SK-N-SH treated with all-trans-retinoic acid at 6 μM for 48 hours (cell line): Measurements from ENCODE around the gene ECEL1.

Experiments used
- ATAC-seq: fragments of 200-7000 bp; cut with Tn5 transposase; 3 replicates; pipeline ENCODE4 v1.9.1; 2020; ENCODE audit warnings: mild to moderate bottlenecking, moderate library complexity
- ARNTL ChIP-seq: fragments of 450-650 bp; formaldehyde crosslinking; IDR thresholded peaks from 2 replicates; pipeline ENCODE4 v1.5.0; 2020; ENCODE audit warnings: low read depth, mild to moderate bottlenecking, moderate library complexity, borderline replicate concordance
- BACH2 ChIP-seq: fragments of 250-450 bp; sonication (Bioruptor Pico); IDR thresholded peaks from 2 replicates; pipeline ENCODE4 v1.9.0; 2021; ENCODE audit warnings: mild to moderate bottlenecking, borderline replicate concordance
- CREB5 ChIP-seq: fragments of 250-450 bp; sonication (Bioruptor Pico); IDR thresholded peaks from 2 replicates; pipeline ENCODE4 v1.5.1; 2020; ENCODE audit warnings: low read depth, mild to moderate bottlenecking, moderate library complexity
- CSRNP3 ChIP-seq: fragments of 250-450 bp; sonication (Bioruptor Pico); IDR thresholded peaks from 2 replicates; pipeline ENCODE4 v1.5.1; 2021; ENCODE audit warnings: mild to moderate bottlenecking, moderate library complexity
- ESRRG ChIP-seq: fragments of 250-450 bp; sonication (Bioruptor Pico); IDR thresholded peaks from 2 replicates; pipeline ENCODE4 v1.6.1; 2021; ENCODE audit warnings: mild to moderate bottlenecking
- GLIS3 ChIP-seq: fragments of 250-450 bp; sonication (Bioruptor Pico); IDR thresholded peaks from 2 replicates; pipeline ENCODE4 v1.5.0; 2020; ENCODE audit warnings: mild to moderate bottlenecking, moderate library complexity
- ISL1 ChIP-seq: fragments of 250-450 bp; sonication (Bioruptor Pico); IDR thresholded peaks from 2 replicates; pipeline ENCODE4 v2.1.2; 2022; ENCODE audit warnings: mild to moderate bottlenecking, moderate library complexity
- OSR1 ChIP-seq: fragments of 250-450 bp; sonication (Bioruptor Pico); IDR thresholded peaks from 2 replicates; pipeline ENCODE4 v1.8.0; 2022; ENCODE audit warnings: moderate library complexity, mild to moderate bottlenecking, inconsistent platforms
- PATZ1 ChIP-seq: fragments of 250-450 bp; sonication (Bioruptor Pico); IDR thresholded peaks from 2 replicates; pipeline ENCODE4 v1.8.0; 2020; ENCODE audit warnings: mild to moderate bottlenecking, moderate library complexity, borderline replicate concordance
- POU6F1 ChIP-seq: fragments of 250-450 bp; sonication (Bioruptor Pico); IDR thresholded peaks from 2 replicates; pipeline ENCODE4 v1.8.0; 2021; ENCODE audit warnings: low read depth, mild to moderate bottlenecking, moderate library complexity, borderline replicate concordance
- PPARA ChIP-seq: fragments of 250-450 bp; sonication (Bioruptor Pico); IDR thresholded peaks from 2 replicates; pipeline ENCODE4 v1.5.0; 2020; ENCODE audit warnings: mild to moderate bottlenecking, borderline replicate concordance
- RARB ChIP-seq: fragments of 250-450 bp; sonication (Bioruptor Pico); IDR thresholded peaks from 2 replicates; pipeline ENCODE4 v1.8.0; 2021; ENCODE audit warnings: mild to moderate bottlenecking, moderate library complexity
- SNAI2 ChIP-seq: fragments of 250-450 bp; sonication (Bioruptor Pico); IDR thresholded peaks from 2 replicates; pipeline ENCODE4 v1.5.0; 2020; ENCODE audit warnings: mild to moderate bottlenecking, moderate library complexity
- TCF4 ChIP-seq: fragments of 250-450 bp; sonication (Bioruptor Pico); IDR thresholded peaks from 2 replicates; pipeline ENCODE4 v1.8.0; 2021; ENCODE audit warnings: mild to moderate bottlenecking, moderate library complexity, borderline replicate concordance
- TOX ChIP-seq: fragments of 250-450 bp; sonication (Bioruptor Pico); IDR thresholded peaks from 2 replicates; pipeline ENCODE4 v1.8.0; 2021; ENCODE audit warnings: mild to moderate bottlenecking, moderate library complexity, borderline replicate concordance
- TSHZ2 ChIP-seq: fragments of 250-450 bp; sonication (Bioruptor Pico); IDR thresholded peaks from 2 replicates; pipeline ENCODE4 v1.5.0; 2020; ENCODE audit warnings: mild to moderate bottlenecking, moderate library complexity
- ZFP3 ChIP-seq: fragments of 250-450 bp; sonication (Bioruptor Pico); IDR thresholded peaks from 2 replicates; pipeline ENCODE4 v1.5.0; 2020; ENCODE audit warnings: mild to moderate bottlenecking, moderate library complexity
- ZFP30 ChIP-seq: fragments of 450-650 bp; formaldehyde crosslinking; IDR thresholded peaks from 2 replicates; pipeline ENCODE4 v1.5.0; 2022; ENCODE audit warnings: mild to moderate bottlenecking, moderate library complexity
- ZNF70 ChIP-seq: fragments of 450-650 bp; formaldehyde crosslinking; IDR thresholded peaks from 2 replicates; pipeline ENCODE4 v1.5.0; 2020; ENCODE audit warnings: mild to moderate bottlenecking, moderate library complexity
- ZNF8 ChIP-seq: fragments of 450-650 bp; formaldehyde crosslinking; IDR thresholded peaks from 2 replicates; pipeline ENCODE4 v1.5.0; 2020; ENCODE audit warnings: mild to moderate bottlenecking, moderate library complexity

ECEL1 gene

GRCh38 chr2:232529806-232530547, 42.3 kb upstream of the ECEL1 start:
- ATAC-seq: no peak
- TF ChIP-seq TOX (no peak), POU6F1 (CRISPR knock-in tag) (no peak), RARB (no peak), ISL1 (no peak), PATZ1 (CRISPR knock-in tag) (no peak), BACH2 (CRISPR knock-in tag) (no peak)
- TF ChIP-seq, all 23 proteins: peak for 0

GRCh38 chr2:232528746-232529460, 41.3 kb upstream of the ECEL1 start:
- ATAC-seq: no peak
- TF ChIP-seq ARNTL (CRISPR knock-in tag) (no peak), GLIS3 (CRISPR knock-in tag) (no peak), TSHZ2 (CRISPR knock-in tag) (no peak), TCF4 (CRISPR knock-in tag) (no peak), PATZ1 (CRISPR knock-in tag) (no peak), ZFP30 (CRISPR knock-in tag) (no peak), CSRNP3 (CRISPR knock-in tag) (no peak), PPARA (CRISPR knock-in tag) (no peak), TOX (no peak), OSR1 (CRISPR knock-in tag) (no peak), BACH2 (CRISPR knock-in tag) (no peak), CREB5 (CRISPR knock-in tag) (no peak)

- no peak for ATAC-seq
- no peak for TF ChIP-seq CREB5 (CRISPR knock-in tag)
- no peak for TF ChIP-seq ZFP3 (CRISPR knock-in tag)
- no peak for TF ChIP-seq ARNTL (CRISPR knock-in tag)
- no peak for TF ChIP-seq PATZ1 (CRISPR knock-in tag)
- TF ChIP-seq BACH2 (CRISPR knock-in tag): no peak
- no peak for TF ChIP-seq PPARA (CRISPR knock-in tag)
- no peak for TF ChIP-seq ESRRG
- TF ChIP-seq ZNF8 (CRISPR knock-in tag): no peak
- no peak for TF ChIP-seq GLIS3 (CRISPR knock-in tag)
- TF ChIP-seq SNAI2 (CRISPR knock-in tag): no peak
- TF ChIP-seq ZNF70 (CRISPR knock-in tag): no peak
- TF ChIP-seq TOX: no peak
These were observed 40.4 kb upstream of the ECEL1 start for GRCh38 chr2:232527905-232528470.
